GM12874 (cell line): ENCODE results near the gene CUEDC1.
A peak's percentile ranks its signal among the peaks of the same experiment; 100 is the strongest.

Experiments
- CTCF ChIP-seq: IDR thresholded peaks from 2 replicates; pipeline ENCODE4 v1.5.1; 2011; ENCODE audit warnings: low read depth, mild to moderate bottlenecking, control low read depth, low read length, moderate library complexity; ENCODE audit not compliant: insufficient read depth

Gene CUEDC1

GRCh38 chr17:57895382-57896060 is 59.7 kb downstream of the CUEDC1 start:
- TF ChIP-seq CTCF: no peak

GRCh38 chr17:57894848-57895247 is 60.4 kb downstream of the CUEDC1 start:
- TF ChIP-seq CTCF: no peak

- no peak for TF ChIP-seq CTCF
Observed at GRCh38 chr17:57892820-57893595, 62.2 kb downstream of the CUEDC1 start.

GRCh38 chr17:57892146-57892819 is 62.9 kb downstream of the CUEDC1 start:
- peak; percentile 95 for TF ChIP-seq CTCF

- no peak for TF ChIP-seq CTCF
Observed at GRCh38 chr17:57890857-57891232, 64.4 kb downstream of the CUEDC1 start.

- no peak for TF ChIP-seq CTCF
Observed at GRCh38 chr17:57889892-57890856, 65.0 kb downstream of the CUEDC1 start.
